HG03558 (cell line): ENCODE measurements around the gene LELP1.
"Not testable (repeated sequence)": the region's sequence is repeated elsewhere in the genome, so short reads cannot be mapped to it uniquely, and the experiment has no call there.

ENCODE experiments used
- ATAC-seq: cut with Tn5 transposase; IDR thresholded peaks from one replicate; pipeline ENCODE4 v1.9.1; 2021; ENCODE audit warnings: moderate number of reproducible peaks; ENCODE audit not compliant: unreplicated experiment; ENCODE audit errors: extremely low read depth

LELP1 gene

DNA sequence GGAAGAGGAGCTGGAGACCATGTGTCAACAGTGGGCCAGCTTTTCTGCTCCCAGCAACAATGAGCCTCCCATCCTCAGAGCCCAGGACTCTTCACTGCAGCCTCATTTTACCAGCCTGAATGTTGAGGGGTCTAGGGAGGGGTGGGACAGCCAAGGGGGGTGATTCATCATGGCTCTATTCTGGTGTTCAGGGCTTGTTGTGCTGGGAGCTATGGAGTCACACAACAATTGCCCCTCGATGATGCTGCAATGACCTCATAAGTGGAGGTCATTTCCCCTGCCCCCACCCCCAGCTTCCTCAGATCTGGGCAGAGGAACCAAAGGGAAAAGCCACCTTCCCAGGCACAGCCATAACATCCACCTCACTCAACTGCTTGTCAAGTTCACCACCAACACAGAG, at the start of gene LELP1:
Gene LELP1 (plus strand): TSS at position 301 of the 400 bp plus-strand sequence. CDS start 1,278 bp downstream, outside the sequence.
- no peak for ATAC-seq

DNA sequence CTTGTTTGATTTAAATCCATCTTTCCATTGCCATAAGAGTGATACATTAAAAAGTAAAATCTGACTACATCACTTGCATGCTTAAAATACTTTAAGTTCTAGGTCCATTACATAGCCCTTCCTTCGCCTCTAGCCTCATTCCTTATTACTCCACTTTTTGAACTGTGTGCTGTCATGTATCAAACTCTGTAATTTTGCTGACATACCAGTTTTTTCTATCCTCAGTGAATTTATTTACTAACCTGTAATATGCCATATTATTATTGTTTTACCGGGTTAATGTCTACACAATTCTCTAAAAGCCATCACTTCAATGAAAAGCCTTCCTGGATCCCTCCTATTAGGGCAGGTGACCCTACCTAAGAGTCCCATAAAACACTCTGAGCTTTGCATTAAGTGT, 47.7 kb upstream of the LELP1 start:
- no peak for ATAC-seq

DNA sequence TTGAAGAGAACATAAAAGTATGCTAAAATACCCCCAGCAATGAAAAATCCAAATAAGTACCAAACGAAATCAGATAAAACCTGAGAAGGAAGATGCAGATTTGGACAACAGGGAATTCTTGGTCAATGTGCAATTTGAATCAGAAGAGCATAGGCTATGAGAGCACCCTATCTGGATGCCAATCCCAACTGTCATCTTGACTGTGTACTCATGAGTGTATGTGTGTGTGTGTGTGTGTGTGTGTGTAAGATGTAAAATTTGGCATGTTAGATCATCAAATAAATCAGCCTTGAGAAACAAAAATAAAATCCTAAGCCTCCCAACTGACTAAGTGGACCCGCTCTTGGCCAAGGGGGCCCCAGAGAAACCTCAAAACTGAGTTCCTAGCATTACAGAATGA, 34.5 kb upstream of the LELP1 start:
- ATAC-seq = no peak

DNA sequence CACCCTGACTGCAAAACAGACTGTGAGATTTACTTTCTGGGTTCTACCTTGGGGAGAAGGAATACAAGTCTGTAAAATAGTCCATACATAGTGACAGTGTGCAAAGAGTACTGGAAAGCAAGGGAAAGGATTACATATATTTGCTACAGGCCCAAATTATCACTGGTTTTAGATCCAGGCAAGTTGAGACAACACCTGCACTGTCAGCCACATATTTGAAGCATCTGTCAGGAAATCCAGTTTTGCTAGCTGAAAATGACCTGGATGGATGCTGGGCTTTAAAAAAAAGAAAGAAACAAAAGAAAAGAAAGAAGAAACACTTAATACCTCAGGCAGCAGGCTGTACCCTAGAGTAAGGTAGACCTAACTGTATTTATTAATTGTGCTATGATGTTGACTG, 28.6 kb upstream of the LELP1 start:
- no peak for ATAC-seq

DNA sequence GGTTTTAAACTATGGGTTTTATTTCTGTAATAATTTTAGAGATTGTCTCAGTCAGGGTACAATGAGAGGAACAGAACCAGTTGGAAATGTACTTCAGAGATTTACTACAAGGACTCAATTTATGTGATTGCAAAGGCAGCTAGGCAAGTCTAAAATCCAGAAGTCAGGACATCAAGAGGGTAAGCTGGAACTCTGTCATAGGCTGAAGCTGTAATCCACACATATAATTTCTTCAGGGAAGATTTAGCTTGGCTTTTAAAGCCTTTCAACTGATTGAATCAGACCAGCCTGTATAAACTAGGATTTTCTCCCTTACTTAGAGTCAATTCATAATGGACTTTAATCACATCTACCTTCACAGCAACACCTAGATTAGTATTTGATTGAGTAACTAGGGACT, 24.3 kb upstream of the LELP1 start:
- ATAC-seq = no peak

DNA sequence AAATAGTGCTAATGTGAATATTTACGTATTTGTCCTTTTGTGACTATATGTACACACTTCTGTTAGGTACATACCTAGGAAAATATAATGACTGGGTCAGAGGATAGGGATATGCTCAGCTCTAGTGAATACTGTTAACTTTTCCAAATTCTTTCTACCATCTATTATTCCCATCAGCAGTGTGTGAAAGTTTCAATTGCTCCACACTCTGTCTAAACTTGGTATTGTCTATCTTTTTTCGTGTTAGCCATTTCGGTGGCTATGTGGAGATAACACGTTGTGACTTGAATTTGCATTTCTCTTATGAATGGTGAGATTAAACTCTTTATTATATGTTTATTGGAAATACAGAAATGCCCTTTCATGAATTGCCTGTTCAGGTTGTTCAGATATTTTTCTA, 22.7 kb upstream of the LELP1 start:
- ATAC-seq = no peak

DNA sequence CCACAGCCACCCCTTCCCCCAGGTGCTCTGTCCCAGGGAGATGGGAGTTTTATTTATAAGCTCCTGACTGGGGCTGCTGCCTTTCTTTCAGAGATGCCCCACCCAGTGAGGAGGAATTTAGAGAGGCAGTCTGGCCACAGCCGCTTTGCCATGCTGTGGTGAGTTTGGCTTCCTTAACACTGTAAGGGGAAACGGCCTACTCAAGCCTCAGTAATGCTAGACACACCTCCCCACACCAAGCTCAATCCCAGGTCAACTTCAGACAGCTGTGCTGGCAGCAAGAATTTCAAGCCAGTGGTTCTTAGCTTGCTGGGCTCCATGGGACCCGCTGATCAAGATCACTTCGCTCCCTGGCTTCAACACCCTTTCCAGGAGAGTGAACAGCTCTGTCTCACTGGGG, 14.9 kb upstream of the LELP1 start:
- not testable (repeated sequence) for ATAC-seq

DNA sequence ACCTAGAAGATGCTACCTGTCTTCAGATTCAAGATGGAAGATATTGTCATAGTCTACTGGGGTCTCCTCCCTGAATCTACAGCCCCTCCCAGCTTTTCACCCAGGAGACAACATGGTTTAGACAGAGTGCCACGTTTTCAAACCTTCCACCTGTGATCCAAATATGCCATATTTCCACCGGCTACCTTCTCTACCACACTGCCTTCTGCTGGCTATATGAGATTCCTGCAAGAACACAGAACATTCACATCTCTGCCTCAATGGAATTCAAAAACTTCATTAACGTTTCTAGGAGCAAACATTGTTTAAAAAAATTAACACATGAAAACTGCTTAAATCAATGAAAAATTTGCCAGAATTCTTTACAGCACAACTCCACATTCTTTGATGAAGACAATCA, 12.9 kb upstream of the LELP1 start:
- ATAC-seq = no peak

DNA sequence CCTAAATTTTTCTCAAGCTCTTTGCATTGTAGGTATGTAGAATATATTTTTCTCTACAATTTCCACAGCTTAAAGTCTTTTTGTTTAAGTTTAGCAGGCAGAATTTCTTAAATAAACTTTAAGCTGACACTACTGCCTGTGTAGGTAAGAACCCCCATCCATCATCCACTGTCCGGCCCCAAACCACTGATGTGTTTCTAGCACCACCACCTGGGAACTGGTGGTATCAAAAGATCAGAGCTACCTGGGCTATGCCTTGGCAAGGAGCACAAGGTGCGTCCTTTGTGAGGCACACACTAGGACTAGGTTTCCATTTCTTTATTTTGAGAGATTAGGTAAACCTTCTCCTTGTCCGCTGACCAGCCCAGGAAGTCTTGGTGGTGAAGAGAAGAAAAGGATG, 10.5 kb upstream of the LELP1 start:
- ATAC-seq = no peak

DNA sequence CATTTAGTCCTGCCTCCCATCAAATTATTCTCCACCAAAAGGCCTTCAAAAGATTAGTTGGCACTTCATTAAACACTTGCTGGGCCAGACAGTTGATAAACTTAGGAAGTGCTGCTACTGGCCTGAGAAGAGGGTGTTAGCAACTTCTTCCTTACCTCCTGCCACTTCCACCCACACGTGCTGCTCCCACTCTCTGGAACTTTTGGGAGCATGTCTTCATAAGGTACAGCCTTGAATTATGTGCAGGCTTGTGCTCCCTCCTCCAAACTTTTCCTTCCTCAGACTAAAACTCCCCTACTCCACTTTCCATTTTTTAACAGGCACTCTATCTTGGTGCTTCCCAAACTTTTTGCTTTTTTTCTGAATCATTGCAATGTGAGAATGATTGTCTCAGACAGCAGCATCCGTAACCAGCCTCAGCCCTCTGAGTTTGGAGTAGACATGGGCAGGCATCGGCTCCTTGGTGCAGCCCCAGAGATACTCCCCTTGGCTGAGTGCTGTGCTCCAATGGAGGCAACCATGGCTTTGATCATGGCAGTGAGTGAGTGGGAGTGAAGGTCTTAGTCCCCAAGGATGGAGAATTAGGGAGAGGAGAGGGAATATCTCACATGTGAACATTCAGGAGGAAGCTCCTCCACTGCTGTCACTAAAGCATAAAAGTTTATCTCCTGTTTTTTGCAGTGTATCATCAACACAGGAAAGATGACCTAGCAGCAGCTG, 8.7 kb upstream of the LELP1 start:
- no peak for ATAC-seq

DNA sequence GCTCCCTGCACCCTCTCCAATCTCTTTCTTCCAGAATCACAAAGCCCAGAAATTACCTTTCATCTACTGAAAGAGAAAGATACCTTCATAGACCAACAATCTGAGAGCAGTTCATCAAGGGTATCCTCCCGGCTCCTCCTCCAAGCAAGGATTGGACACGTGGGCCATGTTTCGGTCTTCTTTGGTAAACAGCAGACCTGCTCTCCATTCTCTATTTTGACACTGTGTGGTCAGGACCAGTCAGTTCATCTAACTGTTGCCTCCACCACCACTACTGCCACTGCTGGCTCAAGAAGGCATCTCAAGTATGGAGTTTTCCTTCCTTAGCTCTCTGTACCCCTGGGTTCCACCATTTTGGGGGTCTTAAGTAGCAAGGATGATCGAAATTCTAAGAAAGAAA, 8.0 kb upstream of the LELP1 start:
- ATAC-seq = no peak

DNA sequence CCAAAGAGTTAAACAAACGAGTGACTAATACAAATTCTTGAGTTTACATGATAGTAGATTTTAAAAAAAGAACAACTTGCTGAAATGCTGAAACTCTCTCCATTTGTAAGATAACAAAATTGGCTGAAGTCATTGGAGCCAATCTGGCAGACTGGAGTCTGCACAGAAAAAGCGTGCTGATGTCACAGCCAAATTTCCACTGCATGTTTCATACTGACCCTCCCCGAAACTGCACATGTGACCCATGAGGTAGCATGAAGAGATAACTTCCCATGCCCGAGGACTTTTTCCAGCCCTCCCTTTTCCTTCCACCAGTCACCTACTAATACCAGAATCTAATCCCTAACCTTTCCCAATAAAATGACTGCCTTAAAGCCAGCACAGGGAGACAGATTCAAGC, 1.2 kb upstream of the LELP1 start:
- no peak for ATAC-seq

DNA sequence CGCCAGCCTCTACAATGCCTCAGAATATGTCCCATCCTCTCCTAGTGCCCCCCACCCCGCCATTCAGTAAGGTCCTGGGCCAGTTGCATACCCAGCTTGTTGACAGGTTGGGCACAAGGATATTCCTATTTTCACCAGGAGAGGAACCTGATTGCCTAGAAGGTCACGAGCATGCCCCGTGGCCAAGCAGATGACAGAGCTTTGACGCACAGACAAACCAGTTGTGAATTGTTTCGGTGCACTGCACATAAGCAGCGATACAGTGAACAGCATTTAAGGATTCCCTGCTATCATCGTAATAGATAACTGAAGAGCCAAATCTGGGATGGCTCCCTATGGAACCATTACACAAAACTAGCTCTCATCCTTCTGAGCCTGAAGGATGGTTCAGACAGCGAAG, 3.4 kb downstream of the LELP1 start:
- ATAC-seq = no peak

DNA sequence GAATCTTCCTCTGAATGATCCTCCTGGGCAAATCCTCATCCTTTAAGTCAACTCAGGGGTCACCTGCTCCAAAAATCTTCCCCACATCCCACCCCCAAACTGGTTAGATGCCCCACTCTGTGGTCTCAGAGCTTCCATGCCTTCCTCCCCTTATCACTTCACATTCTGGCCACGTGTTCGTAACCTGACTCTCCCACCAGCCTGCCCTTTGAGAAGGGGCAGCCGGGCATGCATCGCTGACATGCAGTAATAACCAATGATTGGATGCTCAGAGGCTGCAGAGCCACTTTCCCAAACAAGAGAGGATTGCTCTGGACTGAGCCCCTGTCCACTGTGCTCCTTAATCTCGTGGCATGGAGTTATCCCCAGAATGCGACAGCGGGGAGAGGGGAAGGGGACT, 7.0 kb downstream of the LELP1 start:
- no peak for ATAC-seq

DNA sequence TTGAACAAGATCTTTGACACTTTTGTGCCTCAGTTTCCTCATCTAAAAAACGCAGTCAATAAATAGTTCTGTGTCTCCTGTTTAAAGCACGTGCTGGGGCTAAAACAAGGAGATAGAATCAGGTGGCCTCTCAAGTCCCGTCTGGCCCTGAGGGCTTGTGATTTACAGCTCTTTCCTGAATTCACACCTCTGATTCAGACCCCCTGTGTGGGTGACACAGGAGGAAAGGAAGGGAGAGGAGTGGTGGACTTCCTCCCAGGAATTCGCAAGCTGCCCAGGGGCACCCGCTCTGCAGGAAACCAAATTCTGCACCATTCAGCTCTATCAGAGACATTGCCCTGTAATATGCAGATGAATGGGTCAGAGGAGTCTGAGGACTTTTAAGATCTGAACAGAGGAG, 9.0 kb downstream of the LELP1 start:
- no peak for ATAC-seq

DNA sequence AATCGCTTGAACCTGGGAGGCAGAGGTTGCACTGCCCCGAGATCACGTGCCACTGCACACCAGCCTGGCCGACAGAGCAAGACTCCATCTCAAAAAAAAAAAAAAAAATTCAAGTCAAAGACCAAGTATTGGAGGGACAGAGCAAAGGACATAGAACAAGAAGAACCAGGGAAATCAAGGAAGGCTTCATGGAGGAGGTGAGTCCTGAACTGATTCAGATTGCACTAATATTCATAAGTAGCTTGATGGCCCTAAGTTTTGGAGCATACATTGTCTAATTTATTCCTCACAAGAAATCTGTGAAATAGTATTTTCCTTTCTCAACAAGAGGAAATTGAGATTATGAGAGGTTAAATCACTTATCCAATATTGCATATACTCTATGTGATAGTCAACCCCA, 10.3 kb downstream of the LELP1 start:
- no peak for ATAC-seq

DNA sequence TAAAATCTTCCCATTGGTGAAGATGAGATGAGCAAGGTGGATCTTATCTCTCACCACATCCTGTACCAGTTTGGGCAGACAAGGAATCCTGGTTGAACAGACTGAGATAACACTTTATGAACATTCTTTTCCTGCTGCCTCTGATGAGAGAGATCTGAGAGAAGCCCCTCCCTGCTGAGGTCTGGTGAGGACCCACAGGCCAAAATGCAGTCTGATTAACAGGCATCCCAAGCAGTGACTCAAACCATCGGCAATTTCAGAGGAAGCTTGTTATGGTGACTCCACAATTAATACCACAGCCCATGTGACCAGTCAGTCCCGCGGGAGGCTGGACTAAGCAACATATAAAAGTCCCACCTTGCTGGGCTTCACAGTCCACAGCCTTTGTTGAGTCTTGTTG, 14.0 kb downstream of the LELP1 start, which contains the start of gene PRR9:
Gene PRR9 (plus strand): TSS at position 373 of the 400 bp plus-strand sequence. CDS start 561 bp downstream, outside the sequence.
- ATAC-seq = no peak

DNA sequence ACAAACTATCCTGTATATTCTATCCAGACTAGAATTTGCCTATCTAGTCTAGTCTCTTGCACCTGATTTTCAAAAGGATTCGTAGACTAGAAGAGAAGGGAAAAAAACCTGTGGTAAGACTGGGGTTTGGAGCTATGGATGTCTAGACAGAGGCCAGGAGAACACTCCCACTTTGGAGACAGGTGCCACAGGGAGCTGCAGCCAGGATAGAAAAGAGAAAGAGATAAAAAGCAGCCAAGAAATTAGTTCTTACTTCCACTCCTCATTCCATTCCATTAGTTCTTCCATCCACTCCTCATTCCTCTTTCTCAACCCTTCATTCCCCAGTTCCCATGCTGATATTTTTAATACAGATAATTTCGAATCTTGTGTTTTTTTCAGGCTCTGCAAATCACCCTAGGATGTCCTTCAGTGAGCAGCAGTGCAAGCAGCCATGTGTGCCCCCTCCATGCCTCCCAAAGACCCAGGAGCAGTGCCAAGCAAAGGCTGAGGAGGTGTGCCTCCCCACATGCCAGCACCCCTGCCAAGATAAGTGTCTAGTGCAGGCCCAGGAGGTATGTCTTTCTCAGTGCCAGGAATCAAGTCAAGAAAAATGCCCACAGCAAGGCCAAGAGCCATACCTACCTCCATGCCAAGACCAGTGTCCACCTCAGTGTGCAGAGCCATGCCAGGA, 14.7 kb downstream of the LELP1 start:
- no peak for ATAC-seq

DNA sequence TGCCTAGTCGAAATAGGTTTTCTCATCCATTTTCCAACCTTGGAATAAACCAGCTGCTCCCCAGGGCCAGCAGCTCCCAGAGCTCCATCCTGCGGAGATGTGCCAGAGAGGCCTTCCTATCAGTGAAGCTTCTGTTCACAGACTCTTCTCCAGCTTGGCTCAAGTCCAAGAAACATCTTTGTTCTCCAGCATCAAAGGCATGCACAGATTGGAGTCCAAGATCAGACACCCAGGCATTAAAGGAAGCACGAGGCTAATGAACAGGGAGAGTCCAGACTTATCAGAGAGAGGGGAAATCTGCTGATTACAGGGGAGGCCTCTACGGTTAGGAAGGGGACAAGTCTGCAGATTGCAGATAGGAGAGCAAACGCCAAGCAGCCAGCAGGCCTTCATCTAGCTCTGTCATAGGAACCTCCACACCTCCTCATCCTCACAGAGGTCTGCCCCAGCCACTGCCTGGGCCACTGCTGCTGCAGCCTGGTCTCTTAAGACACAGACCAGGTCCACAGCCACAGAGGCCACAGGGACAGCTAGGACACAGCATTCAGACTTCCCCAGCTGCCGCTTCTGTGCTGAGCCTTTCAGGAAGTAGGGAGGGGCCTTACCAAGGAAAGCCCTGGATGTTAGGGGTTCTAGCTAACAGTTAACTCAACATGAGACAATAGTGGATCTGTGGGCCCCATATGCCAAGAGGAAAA, 17.5 kb downstream of the LELP1 start:
- ATAC-seq = no peak

DNA sequence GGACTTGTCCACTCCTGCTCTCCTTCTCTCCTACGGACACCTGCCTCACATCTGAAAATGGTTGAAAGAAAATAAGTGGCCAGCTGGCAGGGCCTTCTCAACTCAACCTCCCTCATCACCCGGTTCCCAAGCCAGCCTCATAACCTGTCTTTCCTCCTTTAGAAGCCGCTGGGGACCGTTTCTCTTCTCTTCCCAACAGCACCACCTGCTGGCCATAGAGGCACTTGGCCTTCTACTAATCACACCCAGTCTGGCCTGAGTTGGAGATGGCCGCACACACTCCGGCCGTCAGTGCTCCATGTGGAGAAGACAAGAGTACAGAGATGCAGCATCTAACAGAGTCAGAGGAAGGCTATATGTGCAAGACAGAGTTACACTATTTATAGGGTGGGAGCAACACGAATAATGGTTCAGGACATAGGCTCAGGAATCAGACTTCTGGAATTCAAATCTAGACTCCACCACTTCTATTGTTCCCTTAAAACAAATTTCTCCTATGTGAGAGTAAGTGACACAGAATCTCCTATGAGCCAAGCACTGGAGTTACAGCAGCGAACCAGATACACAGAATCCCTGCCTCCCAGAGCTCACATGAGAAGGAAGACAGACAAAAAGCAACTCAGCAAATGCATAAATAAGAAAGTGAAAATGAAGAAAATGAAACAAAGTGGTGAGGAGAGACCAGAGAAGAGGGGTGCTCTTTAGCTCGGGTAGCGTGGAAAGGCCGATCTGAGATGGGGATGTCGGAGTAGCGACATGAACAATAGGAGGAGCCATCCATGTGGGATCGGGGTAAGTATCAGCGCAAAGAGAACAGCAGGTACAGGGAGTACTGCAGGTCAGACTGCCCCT, 20.0 kb downstream of the LELP1 start:
- ATAC-seq = not testable (repeated sequence)
